ENCODE data around the gene AQP6.

Gene AQP6

GRCh38 chr12:49961111-49961922 is 11.4 kb upstream of the AQP6 start, which contains the start of gene AQP5:
AQP5 (plus strand) TSS chr12:49961872; CDS start chr12:49962018, 146 bp downstream.
- ATAC-seq = no peak
- TF ChIP-seq RARB (CRISPR knock-in tag; IDR thresholded peaks at IDR 0.05) = no peak

GRCh38 chr12:49961993-49962764 is 10.6 kb upstream of the AQP6 start:
- no peak for TF ChIP-seq ISL1 (CRISPR knock-in tag; IDR thresholded peaks at IDR 0.05)
- no peak for TF ChIP-seq RARB (CRISPR knock-in tag; IDR thresholded peaks at IDR 0.05)
- no peak for TF ChIP-seq CSDC2 (CRISPR knock-in tag; IDR thresholded peaks at IDR 0.05)
- no peak for TF ChIP-seq GLIS3 (CRISPR knock-in tag; IDR thresholded peaks at IDR 0.05)
- no peak for TF ChIP-seq ZFP3 (CRISPR knock-in tag; IDR thresholded peaks at IDR 0.05)
- no peak for TF ChIP-seq ZC3H10 (CRISPR knock-in tag; IDR thresholded peaks at IDR 0.05)
- TF ChIP-seq SNAI2 (CRISPR knock-in tag; IDR thresholded peaks at IDR 0.05) = no peak
- no peak for TF ChIP-seq ZNF565 (CRISPR knock-in tag; conservative IDR thresholded peaks at IDR 0.05; ENCODE audit: low read depth)
- no peak for TF ChIP-seq PPARA (CRISPR knock-in tag; IDR thresholded peaks at IDR 0.05; ENCODE audit: borderline replicate concordance)
- TF ChIP-seq, protein P1, sequence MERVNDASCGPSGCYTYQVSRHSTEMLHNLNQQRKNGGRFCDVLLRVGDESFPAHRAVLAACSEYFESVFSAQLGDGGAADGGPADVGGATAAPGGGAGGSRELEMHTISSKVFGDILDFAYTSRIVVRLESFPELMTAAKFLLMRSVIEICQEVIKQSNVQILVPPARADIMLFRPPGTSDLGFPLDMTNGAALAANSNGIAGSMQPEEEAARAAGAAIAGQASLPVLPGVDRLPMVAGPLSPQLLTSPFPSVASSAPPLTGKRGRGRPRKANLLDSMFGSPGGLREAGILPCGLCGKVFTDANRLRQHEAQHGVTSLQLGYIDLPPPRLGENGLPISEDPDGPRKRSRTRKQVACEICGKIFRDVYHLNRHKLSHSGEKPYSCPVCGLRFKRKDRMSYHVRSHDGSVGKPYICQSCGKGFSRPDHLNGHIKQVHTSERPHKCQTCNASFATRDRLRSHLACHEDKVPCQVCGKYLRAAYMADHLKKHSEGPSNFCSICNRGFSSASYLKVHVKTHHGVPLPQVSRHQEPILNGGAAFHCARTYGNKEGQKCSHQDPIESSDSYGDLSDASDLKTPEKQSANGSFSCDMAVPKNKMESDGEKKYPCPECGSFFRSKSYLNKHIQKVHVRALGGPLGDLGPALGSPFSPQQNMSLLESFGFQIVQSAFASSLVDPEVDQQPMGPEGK (CRISPR knock-in tag; IDR thresholded peaks at IDR 0.05; ENCODE audit: borderline replicate concordance) = no peak
- no peak for TF ChIP-seq CREB5 (CRISPR knock-in tag; IDR thresholded peaks at IDR 0.05; ENCODE audit: low read depth)
- no peak for TF ChIP-seq POU6F1 (CRISPR knock-in tag; IDR thresholded peaks at IDR 0.05; ENCODE audit: borderline replicate concordance, low read depth)
- TF ChIP-seq, protein P2, sequence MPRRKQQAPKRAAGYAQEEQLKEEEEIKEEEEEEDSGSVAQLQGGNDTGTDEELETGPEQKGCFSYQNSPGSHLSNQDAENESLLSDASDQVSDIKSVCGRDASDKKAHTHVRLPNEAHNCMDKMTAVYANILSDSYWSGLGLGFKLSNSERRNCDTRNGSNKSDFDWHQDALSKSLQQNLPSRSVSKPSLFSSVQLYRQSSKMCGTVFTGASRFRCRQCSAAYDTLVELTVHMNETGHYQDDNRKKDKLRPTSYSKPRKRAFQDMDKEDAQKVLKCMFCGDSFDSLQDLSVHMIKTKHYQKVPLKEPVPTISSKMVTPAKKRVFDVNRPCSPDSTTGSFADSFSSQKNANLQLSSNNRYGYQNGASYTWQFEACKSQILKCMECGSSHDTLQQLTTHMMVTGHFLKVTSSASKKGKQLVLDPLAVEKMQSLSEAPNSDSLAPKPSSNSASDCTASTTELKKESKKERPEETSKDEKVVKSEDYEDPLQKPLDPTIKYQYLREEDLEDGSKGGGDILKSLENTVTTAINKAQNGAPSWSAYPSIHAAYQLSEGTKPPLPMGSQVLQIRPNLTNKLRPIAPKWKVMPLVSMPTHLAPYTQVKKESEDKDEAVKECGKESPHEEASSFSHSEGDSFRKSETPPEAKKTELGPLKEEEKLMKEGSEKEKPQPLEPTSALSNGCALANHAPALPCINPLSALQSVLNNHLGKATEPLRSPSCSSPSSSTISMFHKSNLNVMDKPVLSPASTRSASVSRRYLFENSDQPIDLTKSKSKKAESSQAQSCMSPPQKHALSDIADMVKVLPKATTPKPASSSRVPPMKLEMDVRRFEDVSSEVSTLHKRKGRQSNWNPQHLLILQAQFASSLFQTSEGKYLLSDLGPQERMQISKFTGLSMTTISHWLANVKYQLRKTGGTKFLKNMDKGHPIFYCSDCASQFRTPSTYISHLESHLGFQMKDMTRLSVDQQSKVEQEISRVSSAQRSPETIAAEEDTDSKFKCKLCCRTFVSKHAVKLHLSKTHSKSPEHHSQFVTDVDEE (CRISPR knock-in tag; IDR thresholded peaks at IDR 0.05) = no peak
- no peak for ATAC-seq

- peak; percentile 55 for ATAC-seq
- TF ChIP-seq, protein P1 (CRISPR knock-in tag; IDR thresholded peaks at IDR 0.05; ENCODE audit: borderline replicate concordance) = no peak
- no peak for TF ChIP-seq ZC3H10 (CRISPR knock-in tag; IDR thresholded peaks at IDR 0.05)
- no peak for TF ChIP-seq ZNF565 (CRISPR knock-in tag; conservative IDR thresholded peaks at IDR 0.05; ENCODE audit: low read depth)
- no peak for TF ChIP-seq SNAI2 (CRISPR knock-in tag; IDR thresholded peaks at IDR 0.05)
- no peak for TF ChIP-seq TCF4 (CRISPR knock-in tag; IDR thresholded peaks at IDR 0.05; ENCODE audit: borderline replicate concordance)
- TF ChIP-seq ZFP30 (CRISPR knock-in tag; IDR thresholded peaks at IDR 0.05) = no peak
- TF ChIP-seq GLIS3 (CRISPR knock-in tag; IDR thresholded peaks at IDR 0.05) = no peak
These were observed 9.6 kb upstream of the AQP6 start for GRCh38 chr12:49962861-49963765.
